ENCODE results near the gene BRSK2.

- TF ChIP-seq CTCF (IDR thresholded peaks at IDR 0.05) (no peak), POLR2A (IDR thresholded peaks at IDR 0.05) (no peak)
These were observed 118.8 kb downstream of the BRSK2 start for GRCh38 chr11:1508491-1508891.
